ENCODE data around the gene DR1.

- TF ChIP-seq CTCF (IDR thresholded peaks at IDR 0.05): no peak
- TF ChIP-seq POLR2A (IDR thresholded peaks at IDR 0.05): no peak
Observed at GRCh38 chr1:93324486-93325464, 20.9 kb upstream of the DR1 start.
